GM12878 (cell line): Measurements from ENCODE around the gene NECAB2.

ENCODE experiments used
- TCF3 ChIP-seq: IDR thresholded peaks from 2 replicates; pipeline ENCODE4 v1.6.1; 2012; ENCODE audit warnings: low read depth, mild to moderate bottlenecking, low read length, borderline replicate concordance; ENCODE audit not compliant: insufficient read depth
- USF2 ChIP-seq: IDR thresholded peaks from 2 replicates; pipeline ENCODE4 v1.6.1; 2011; ENCODE audit warnings: low read depth, low read length, improper control_type of control experiment, borderline replicate concordance
- ZNF274 ChIP-seq: IDR thresholded peaks from one replicate; pipeline ENCODE4 v1.8.0; 2011; ENCODE audit not compliant: insufficient read length, insufficient read depth
- ZZZ3 ChIP-seq: IDR thresholded peaks from 2 replicates; pipeline ENCODE4 v1.6.1; 2011; ENCODE audit warnings: low read depth; ENCODE audit not compliant: control insufficient read depth, insufficient read length

GRCh38 chr16:83934684-83934977, 33.4 kb upstream of the NECAB2 start:
- no peak for TF ChIP-seq USF2
- no peak for TF ChIP-seq TCF3
- no peak for TF ChIP-seq ZNF274
- no peak for TF ChIP-seq ZZZ3
